Measurements from ENCODE around the gene COPS9. TPM values are rescaled to one million over a fixed set of nuclear protein-coding genes. Genes with fewer than 3 reads are reported as not detected.

Gene COPS9
- total RNA-seq, 3 donors from 2014 or later, result 174 to 267 (median 250) TPM

GRCh38 chr2:240153418-240153817 lies 17.3 kb upstream of the COPS9 start:
- no peak for TF ChIP-seq POLR2AphosphoS5 (IDR thresholded peaks at IDR 0.05)
- TF ChIP-seq POLR2A (IDR thresholded peaks at IDR 0.05), result no peak
- TF ChIP-seq, protein P1, sequence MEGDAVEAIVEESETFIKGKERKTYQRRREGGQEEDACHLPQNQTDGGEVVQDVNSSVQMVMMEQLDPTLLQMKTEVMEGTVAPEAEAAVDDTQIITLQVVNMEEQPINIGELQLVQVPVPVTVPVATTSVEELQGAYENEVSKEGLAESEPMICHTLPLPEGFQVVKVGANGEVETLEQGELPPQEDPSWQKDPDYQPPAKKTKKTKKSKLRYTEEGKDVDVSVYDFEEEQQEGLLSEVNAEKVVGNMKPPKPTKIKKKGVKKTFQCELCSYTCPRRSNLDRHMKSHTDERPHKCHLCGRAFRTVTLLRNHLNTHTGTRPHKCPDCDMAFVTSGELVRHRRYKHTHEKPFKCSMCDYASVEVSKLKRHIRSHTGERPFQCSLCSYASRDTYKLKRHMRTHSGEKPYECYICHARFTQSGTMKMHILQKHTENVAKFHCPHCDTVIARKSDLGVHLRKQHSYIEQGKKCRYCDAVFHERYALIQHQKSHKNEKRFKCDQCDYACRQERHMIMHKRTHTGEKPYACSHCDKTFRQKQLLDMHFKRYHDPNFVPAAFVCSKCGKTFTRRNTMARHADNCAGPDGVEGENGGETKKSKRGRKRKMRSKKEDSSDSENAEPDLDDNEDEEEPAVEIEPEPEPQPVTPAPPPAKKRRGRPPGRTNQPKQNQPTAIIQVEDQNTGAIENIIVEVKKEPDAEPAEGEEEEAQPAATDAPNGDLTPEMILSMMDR (IDR thresholded peaks at IDR 0.05), result no peak
- no peak overlapping the region for H3K4me3 ChIP-seq
- no peaks in the 10 kb centered on the region for H3K36me3 ChIP-seq
- H3K9me3 ChIP-seq, result no peaks in the 10 kb centered on the region
- DNase-seq (ENCODE audit: low spot score in 2 of 2), result no peak
- no peaks in the 10 kb centered on the region for H3K4me1 ChIP-seq
- H3K27me3 ChIP-seq, result peaks cover 0 to 56% of the 10 kb centered on the region in 2 donors
- H3K27ac ChIP-seq, result no peak overlapping the region
- intact Hi-C loops (cut with DNase I; ENCODE audit: low total_unique reads), result no loop called here

DNA sequence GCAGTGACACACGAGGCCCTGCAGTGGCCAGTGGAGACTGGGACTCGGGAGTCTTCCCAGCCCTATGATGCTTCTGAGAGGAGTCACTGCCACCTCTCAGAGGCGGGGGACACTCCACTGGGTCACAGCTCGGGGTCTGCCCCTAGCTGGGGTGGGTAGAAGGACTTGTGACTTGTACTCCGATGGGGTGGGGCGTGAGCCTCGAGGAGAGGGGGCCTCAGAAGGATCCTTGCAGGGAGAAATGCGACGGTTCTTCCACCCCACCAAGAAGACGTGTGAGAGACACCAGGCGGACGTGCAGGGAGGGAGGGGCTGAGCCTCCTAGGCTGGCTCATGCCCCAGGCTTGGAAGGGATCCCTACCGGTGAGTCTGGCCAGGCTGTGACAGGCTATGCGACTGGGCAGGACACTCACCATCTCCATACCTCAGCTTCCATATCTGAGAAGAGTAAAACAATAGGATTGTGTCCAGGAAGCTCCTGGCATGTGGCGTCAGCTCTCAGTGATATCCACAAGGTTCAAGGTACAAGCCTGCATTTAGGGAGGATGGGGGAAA lies 15.4 kb upstream of the COPS9 start:
- no peaks in the 10 kb centered on the region for H3K36me3 ChIP-seq
- no peak for DNase-seq (ENCODE audit: low spot score in 2 of 2)
- H3K27ac ChIP-seq, result no peak overlapping the region
- TF ChIP-seq, protein P1 (IDR thresholded peaks at IDR 0.05), result no peak
- no peak for TF ChIP-seq POLR2A (IDR thresholded peaks at IDR 0.05)
- TF ChIP-seq POLR2AphosphoS5 (IDR thresholded peaks at IDR 0.05), result no peak
- H3K4me3 ChIP-seq, result no peak overlapping the region
- H3K27me3 ChIP-seq, result peaks cover 0 to 55% of the 10 kb centered on the region in 2 donors
- no peaks in the 10 kb centered on the region for H3K9me3 ChIP-seq
- intact Hi-C loops (cut with DNase I; ENCODE audit: low total_unique reads), result no loop called here
- H3K4me1 ChIP-seq, result no peaks in the 10 kb centered on the region

- peaks cover 0 to 49% of the 10 kb centered on the region in 2 donors for H3K27me3 ChIP-seq
- DNase-seq (ENCODE audit: low spot score in 2 of 2), result no peak
- H3K4me3 ChIP-seq, result no peak overlapping the region
- H3K4me1 ChIP-seq, result no peaks in the 10 kb centered on the region
- no peak overlapping the region for H3K27ac ChIP-seq
- no peaks in the 10 kb centered on the region for H3K9me3 ChIP-seq
- H3K36me3 ChIP-seq, result no peaks in the 10 kb centered on the region
- intact Hi-C loops (cut with DNase I; ENCODE audit: low total_unique reads), result loop anchor here (10.0 kb wide), 1 partner anchor 95 kb away; the partner anchor contains the start of gene OR6B3
- TF ChIP-seq, protein P1 (IDR thresholded peaks at IDR 0.05), result peak in 2 of 3 donors; percentile 43 to 55
- TF ChIP-seq POLR2A (IDR thresholded peaks at IDR 0.05), result no peak
Measured at GRCh38 chr2:240149943-240150784, 14.1 kb upstream of the COPS9 start.

DNA sequence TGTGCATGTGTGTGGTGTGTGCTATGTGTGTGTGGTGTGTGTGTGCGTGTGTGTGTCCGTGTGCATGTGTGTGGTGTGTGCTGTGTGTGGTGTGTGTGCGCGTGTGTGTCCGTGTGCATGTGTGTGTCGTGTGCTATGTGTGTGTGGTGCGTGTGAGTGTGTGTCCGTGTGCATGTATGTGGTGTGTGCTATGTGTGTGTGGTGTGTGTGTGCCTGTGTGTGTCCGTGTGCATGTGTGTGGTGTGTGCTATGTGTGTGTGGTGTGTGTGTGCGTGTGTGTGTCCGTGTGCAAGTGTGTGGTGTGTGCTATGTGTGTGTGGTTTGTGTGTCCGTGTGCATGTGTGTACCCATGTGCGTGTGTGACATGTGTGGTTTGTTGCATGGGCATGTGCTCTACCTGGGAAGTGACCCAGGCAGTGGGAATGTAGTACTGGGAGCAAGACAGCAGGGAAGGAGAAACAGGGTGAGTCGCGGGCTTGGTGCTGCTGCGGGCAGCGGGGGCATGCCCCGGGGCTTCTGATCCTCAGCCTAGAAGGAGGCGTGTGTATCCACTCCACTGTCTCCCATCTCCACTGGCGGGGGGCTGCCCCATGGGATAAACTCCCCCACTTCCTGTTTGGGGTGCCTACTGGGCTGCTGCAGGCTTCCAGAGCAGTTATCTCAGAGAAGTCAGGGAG lies 11.9 kb upstream of the COPS9 start:
- Histone ChIP-seq H3K9me3 (no peaks in the 10 kb centered on the region), H3K36me3 (no peaks in the 10 kb centered on the region), H3K27ac (no peak overlapping the region), H3K4me3 (no peak overlapping the region), H3K4me1 (no peaks in the 10 kb centered on the region), H3K27me3 (peaks cover 0 to 35% of the 10 kb centered on the region in 2 donors)
- intact Hi-C loops (cut with DNase I; ENCODE audit: low total_unique reads), result loop anchor here (10.0 kb wide), 1 partner anchor 93 kb away; the partner anchor contains the start of gene OR6B3
- DNase-seq (ENCODE audit: low spot score in 2 of 2), result no peak
- TF ChIP-seq POLR2AphosphoS5 (IDR thresholded peaks at IDR 0.05), result no peak
- no peak for TF ChIP-seq POLR2A (IDR thresholded peaks at IDR 0.05)
- TF ChIP-seq, protein P1 (IDR thresholded peaks at IDR 0.05), result no peak
